ENCODE results near the gene SCN1B.

- TF ChIP-seq POLR2A (IDR thresholded peaks at IDR 0.05; ENCODE audit: low read depth, low read length) = no peak
- TF ChIP-seq POLR2AphosphoS5 (IDR thresholded peaks at IDR 0.05; ENCODE audit: low read depth, low read length) = no peak
- TF ChIP-seq TAF1 (IDR thresholded peaks at IDR 0.05; ENCODE audit: borderline replicate concordance, low read depth, low read length) = no peak
These were observed 3.9 kb upstream of the SCN1B start for GRCh38 chr19:35026418-35026817.

Measured in GM12892 (cell line).